Esophagus muscularis mucosa (tissue), 4 donors: ENCODE measurements around the gene PTCH1.

Source experiments
- EP300 ChIP-seq: sonication (generic); formaldehyde crosslinking; IDR thresholded peaks from one replicate; pipeline ENCODE4 v1.6.1; 2017; ENCODE audit warnings: antibody characterized with exemption
- POLR2A ChIP-seq: fragments of 450-650 bp; IDR thresholded peaks from one replicate; pipeline ENCODE4 v1.6.1; 2017; ENCODE audit warnings: antibody characterized with exemption, moderate library complexity, mild to moderate bottlenecking, low read depth
- POLR2AphosphoS5 ChIP-seq, 2 donors: sonication (generic); formaldehyde crosslinking; IDR thresholded peaks; one replicate each; pipeline ENCODE4 v1.6.1; 2017; ENCODE audit warnings: antibody characterized with exemption in 2 of 2
- TF ChIP-seq, protein P1 (sequence below), 3 experiments: fragments of 200-600 bp in 2 of 3; fragments of 450-650 bp in 1 of 3; sonication (generic) in 2 of 3; IDR thresholded peaks; one replicate each; pipeline ENCODE4 v1.5.1; 2017 to 2019; ENCODE audit warnings: antibody characterized with exemption in 3 of 3, mild to moderate bottlenecking in 2 of 3, moderate library complexity in 1 of 3

DNA sequence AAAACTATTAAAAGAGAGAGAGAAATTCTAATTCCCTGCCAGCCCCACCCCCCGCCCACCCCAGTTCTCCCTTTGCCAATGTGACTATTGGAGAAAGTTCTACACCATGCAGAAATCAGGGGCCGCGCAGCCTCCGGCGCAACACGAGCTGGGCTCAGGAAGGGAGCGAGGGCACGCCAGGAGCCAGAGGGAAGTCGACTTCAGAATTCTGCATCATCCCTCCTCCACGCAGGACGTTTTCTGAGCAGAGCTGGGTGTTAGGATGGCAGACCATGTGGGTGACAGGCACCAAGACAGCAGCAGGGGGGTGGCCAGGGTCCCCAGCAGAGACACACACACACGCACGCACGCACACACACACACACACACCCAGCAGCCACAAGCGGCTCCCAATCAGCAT, 72.6 kb downstream of the PTCH1 start:
- TF ChIP-seq, protein P1, sequence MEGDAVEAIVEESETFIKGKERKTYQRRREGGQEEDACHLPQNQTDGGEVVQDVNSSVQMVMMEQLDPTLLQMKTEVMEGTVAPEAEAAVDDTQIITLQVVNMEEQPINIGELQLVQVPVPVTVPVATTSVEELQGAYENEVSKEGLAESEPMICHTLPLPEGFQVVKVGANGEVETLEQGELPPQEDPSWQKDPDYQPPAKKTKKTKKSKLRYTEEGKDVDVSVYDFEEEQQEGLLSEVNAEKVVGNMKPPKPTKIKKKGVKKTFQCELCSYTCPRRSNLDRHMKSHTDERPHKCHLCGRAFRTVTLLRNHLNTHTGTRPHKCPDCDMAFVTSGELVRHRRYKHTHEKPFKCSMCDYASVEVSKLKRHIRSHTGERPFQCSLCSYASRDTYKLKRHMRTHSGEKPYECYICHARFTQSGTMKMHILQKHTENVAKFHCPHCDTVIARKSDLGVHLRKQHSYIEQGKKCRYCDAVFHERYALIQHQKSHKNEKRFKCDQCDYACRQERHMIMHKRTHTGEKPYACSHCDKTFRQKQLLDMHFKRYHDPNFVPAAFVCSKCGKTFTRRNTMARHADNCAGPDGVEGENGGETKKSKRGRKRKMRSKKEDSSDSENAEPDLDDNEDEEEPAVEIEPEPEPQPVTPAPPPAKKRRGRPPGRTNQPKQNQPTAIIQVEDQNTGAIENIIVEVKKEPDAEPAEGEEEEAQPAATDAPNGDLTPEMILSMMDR (IDR thresholded peaks at IDR 0.05) = no peak
- TF ChIP-seq POLR2AphosphoS5 (IDR thresholded peaks at IDR 0.05) (no peak), POLR2A (no peak), EP300 (no peak)
